Heart left ventricle (tissue), 16 donors: Measurements from ENCODE around the gene KCNK17. TPM values are rescaled to one million over a fixed set of nuclear protein-coding genes. Genes with fewer than 3 reads are reported as not detected.
A peak's percentile ranks its signal among the peaks of the same experiment; 100 is the strongest.

Experiments
- ATAC-seq, 4 donors: fragments of 200-7000 bp; cut with Tn5 transposase; one replicate each; pipeline ENCODE4 v1.9.1; 2020 to 2022; ENCODE audit warnings: moderate library complexity in 4 of 4, mild to moderate bottlenecking in 3 of 4, moderate number of reproducible peaks in 1 of 4
- DNase-seq, 5 donors: peaks; one replicate each; pipeline ENCODE4 v3.0.0-alpha.2; 2020
- H3K27ac ChIP-seq, 12 donors: fragments of 200-600 bp; sonication (generic) in 4 of 12; one replicate each; pipeline versions ENCODE4 v1.5.0 to v1.8.0; 2016 to 2022; ENCODE audit warnings: mild to moderate bottlenecking in 2 of 12
- H3K27me3 ChIP-seq, 9 donors: fragments of 200-600 bp; sonication (generic) in 2 of 9; one replicate each; pipeline versions ENCODE4 v1.5.1 to v1.8.0; 2016 to 2022; ENCODE audit warnings: mild to moderate bottlenecking in 3 of 9
- H3K36me3 ChIP-seq, 9 donors: fragments of 200-600 bp; sonication (generic) in 2 of 9; one replicate each; pipeline versions ENCODE4 v1.5.0 to v1.8.0; 2018 to 2022; ENCODE audit warnings: mild to moderate bottlenecking in 2 of 9
- H3K4me1 ChIP-seq, 12 donors: fragments of 200-600 bp; sonication (generic) in 4 of 12; one replicate each; pipeline versions ENCODE4 v1.5.0 to v1.8.0; 2016 to 2022; ENCODE audit warnings: mild to moderate bottlenecking in 3 of 12
- H3K4me3 ChIP-seq, 12 donors: fragments of 200-600 bp; sonication (generic) in 4 of 12; one replicate each; pipeline versions ENCODE4 v1.5.0 to v1.8.0; 2017 to 2022; ENCODE audit warnings: mild to moderate bottlenecking in 9 of 12, moderate library complexity in 4 of 12
- H3K9me3 ChIP-seq, 12 donors: fragments of 200-600 bp; sonication (generic) in 4 of 12; one replicate each; pipeline versions ENCODE4 v1.5.0 to v1.8.0; 2016 to 2022; ENCODE audit warnings: mild to moderate bottlenecking in 1 of 12
- CTCF ChIP-seq, 12 donors: fragments of 200-600 bp; sonication (generic) in 4 of 12; IDR thresholded peaks; one replicate each; pipeline versions ENCODE4 v1.5.0 to v1.8.0; 2018 to 2022; ENCODE audit warnings: antibody characterized with exemption in 12 of 12, mild to moderate bottlenecking in 5 of 12
- POLR2A ChIP-seq, 2 donors: fragments of 450-650 bp; IDR thresholded peaks; one replicate each; pipeline ENCODE4 v1.6.1; 2017; ENCODE audit warnings: antibody characterized with exemption in 2 of 2, mild to moderate bottlenecking in 2 of 2, moderate library complexity in 2 of 2
- WGBS, 4 donors: extraction: QIAGEN DNeasy Blood & Tissue Kit in 2 of 4; methylation state at CpG; one replicate each; pipeline versions ENCODE4 v1.1.5 to v1.1.7; 2013 to 2018; 5-methylcytosine and 5-hydroxymethylcytosine counted together
- intact Hi-C, 10 donors: fragments of 100-400 bp; cut with DNase I; formaldehyde crosslinking; loops; one replicate each; pipeline versions ENCODE4 v1.11.1 to v1.14.2; 2022
- polyA plus RNA-seq, 2 donors: library from polyadenylated mRNA; stranded (reverse); fragments of 200-250 nt; gene quantifications; one replicate each; pipeline ENCODE4 v1.2.3, GENCODE V29; 2013
- total RNA-seq, 9 donors: library from RNA; depleted of rRNA in 2 of 9; stranded (reverse); fragments of >200 nt in 2 of 9; fragmentation: NEBNext Ultra II Directional in 3 of 9; extraction: Animal tissue kit (Norgen Biotek cat#: 25700) in 3 of 9; gene quantifications; one replicate each; pipeline versions ENCODE4 v1.1.0 to v1.2.4, GENCODE V29; 2016 to 2023
- donor health status: ischemic (EF 13 %, LVEDD 7.1; RV severe dilation, severe dysfunction).
- donor health status: healthy with polysubstance abuse.
- donor health status: DM: no; HTN: yes; CAD: no.
- donor health status: DM: no; HTN: no; CAD: no.
- donor health status: ischemic (EF 25% LVEDD 6.9; RV normal size, moderate dysfunction).
- donor health status: ischemic (EF 25% LVEDD 5.7; RV mildly dilated, moderate dysfunction).
- donor health status: healthy.
- donor health status: DM: yes; HTN: yes; CAD: no.
- donor health status: ischemic (EF 35%, LVEDD 5.7; RV mildly dilated, moderate dysfunction).
- donor health status: nonischemic (EF 11% LVEDD 7.7; RV severe dilation, severe dysfunction).
- donor health status: DM: yes; HTN: yes; CAD: no.
- donor health status: PGD.
- donor health status: ischemic (EF 29% LVEDD 5.4; RV normal size, mild dysfunction).
- donor health status: nonischemic (EF 23%, LVEDD 6.1; RV moderate dilation, normal function).

KCNK17 gene
- total and polyA plus RNA-seq, 11 donors = 0.06 to 0.36 (median 0.22) TPM; not detected in 5

- intact Hi-C loops = no loop called here
- Histone ChIP-seq H3K4me3 (no peak overlapping the region), H3K36me3 (no peaks in the 10 kb centered on the region), H3K4me1 (no peaks in the 10 kb centered on the region), H3K27ac (no peak overlapping the region), H3K27me3 (peaks cover 0 to 7% (median 0%) of the 10 kb centered on the region in 9 donors), H3K9me3 (no peaks in the 10 kb centered on the region)
- DNase-seq = peak in 1 of 5 donors; percentile 40
- TF ChIP-seq POLR2A (IDR thresholded peaks at IDR 0.05) (no peak), CTCF (IDR thresholded peaks at IDR 0.05) (no peak)
- peak in 3 of 4 donors; percentile 30 to 65 (median 57) for ATAC-seq
- 42 to 54% (median 49%) methylated on average over 6 to 8 of the region's 8 CpGs for WGBS, 4 donors
Observed at GRCh38 chr6:39280247-39280731, 33.9 kb downstream of the KCNK17 start.

DNA sequence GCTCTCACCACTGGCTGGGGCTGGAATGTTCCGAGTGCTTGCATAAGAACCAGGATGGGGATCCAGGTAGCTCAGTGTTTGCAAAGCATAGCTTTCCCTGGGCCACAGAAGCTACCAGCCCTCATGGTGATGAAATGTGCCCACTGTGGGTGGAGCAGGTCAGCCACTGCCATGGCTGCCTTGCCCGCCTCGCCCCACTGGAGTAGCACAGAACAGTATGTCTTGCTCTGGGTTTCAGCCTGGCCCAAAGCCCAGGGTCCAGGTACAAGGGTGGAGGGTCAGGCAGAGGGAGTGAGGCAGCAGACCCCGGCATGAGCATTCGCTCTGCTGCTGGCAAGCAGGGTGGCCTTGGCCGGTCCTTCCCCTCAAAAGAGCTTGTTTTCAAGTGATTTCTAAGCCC, 34.7 kb downstream of the KCNK17 start:
- Histone ChIP-seq H3K27me3 (peaks cover 0 to 7% (median 0%) of the 10 kb centered on the region in 9 donors), H3K4me3 (no peak overlapping the region), H3K27ac (no peak overlapping the region), H3K36me3 (no peaks in the 10 kb centered on the region), H3K9me3 (no peaks in the 10 kb centered on the region), H3K4me1 (no peaks in the 10 kb centered on the region)
- ATAC-seq (no peak), DNase-seq (no peak)
- TF ChIP-seq POLR2A (IDR thresholded peaks at IDR 0.05) (no peak), CTCF (IDR thresholded peaks at IDR 0.05) (no peak)
- 91 to 94% (median 92%) methylated on average over 2 to 6 of the region's 6 CpGs for WGBS, 4 donors
- intact Hi-C loops = no loop called here

GRCh38 chr6:39276379-39276995, 37.7 kb downstream of the KCNK17 start:
- Histone ChIP-seq H3K4me1 (no peaks in the 10 kb centered on the region), H3K4me3 (no peak overlapping the region), H3K9me3 (no peaks in the 10 kb centered on the region), H3K27ac (no peak overlapping the region), H3K36me3 (no peaks in the 10 kb centered on the region), H3K27me3 (peaks cover 0 to 7% (median 0%) of the 10 kb centered on the region in 9 donors)
- no peak for ATAC-seq
- intact Hi-C loops = no loop called here
- TF ChIP-seq POLR2A (IDR thresholded peaks at IDR 0.05) (no peak), CTCF (IDR thresholded peaks at IDR 0.05) (no peak)
- no peak for DNase-seq
- 78 to 91% (median 81%) methylated on average over 3 of the region's 3 CpGs for WGBS, 4 donors

GRCh38 chr6:39274903-39275302, 39.3 kb downstream of the KCNK17 start:
- intact Hi-C loops = no loop called here
- no peaks in the 10 kb centered on the region for H3K9me3 ChIP-seq
- DNase-seq (no peak), ATAC-seq (no peak)
- H3K27ac ChIP-seq = no peak overlapping the region
- TF ChIP-seq CTCF (IDR thresholded peaks at IDR 0.05) (no peak), POLR2A (IDR thresholded peaks at IDR 0.05) (no peak)
- WGBS, 4 donors = 62 to 82% (median 72%) methylated on average over 2 to 3 of the region's 3 CpGs
- no peaks in the 10 kb centered on the region for H3K4me1 ChIP-seq
- H3K4me3 ChIP-seq = no peak overlapping the region
- H3K36me3 ChIP-seq = no peaks in the 10 kb centered on the region
- H3K27me3 ChIP-seq = peaks cover 0 to 7% (median 0%) of the 10 kb centered on the region in 9 donors
